ENCODE measurements around the gene ABCC9.

ABCC9 gene

GRCh38 chr12:21773806-21774205 is 167.4 kb downstream of the ABCC9 start:
- DNase-seq (ENCODE audit: low spot score): no peak

GRCh38 chr12:21773263-21773741 is 167.9 kb downstream of the ABCC9 start:
- no peak for DNase-seq (ENCODE audit: low spot score)

- DNase-seq (ENCODE audit: low spot score): no peak
These were observed 169.9 kb downstream of the ABCC9 start for GRCh38 chr12:21771311-21771710.

- no peak for DNase-seq (ENCODE audit: low spot score)
These were observed 171.9 kb downstream of the ABCC9 start for GRCh38 chr12:21769307-21769706.

GRCh38 chr12:21766403-21766802 is 174.8 kb downstream of the ABCC9 start:
- no peak for DNase-seq (ENCODE audit: low spot score)

GRCh38 chr12:21764950-21765349 is 176.3 kb downstream of the ABCC9 start:
- DNase-seq (ENCODE audit: low spot score): no peak

- DNase-seq (ENCODE audit: low spot score): no peak
These were observed 177.2 kb downstream of the ABCC9 start for GRCh38 chr12:21764065-21764464.

- no peak for DNase-seq (ENCODE audit: low spot score)
These were observed 177.7 kb downstream of the ABCC9 start for GRCh38 chr12:21763531-21763930.

GRCh38 chr12:21759737-21760136 is 181.5 kb downstream of the ABCC9 start:
- no peak for DNase-seq (ENCODE audit: low spot score)

GRCh38 chr12:21757735-21758134 is 183.5 kb downstream of the ABCC9 start:
- DNase-seq (ENCODE audit: low spot score): no peak

- DNase-seq (ENCODE audit: low spot score): no peak
These were observed 184.5 kb downstream of the ABCC9 start for GRCh38 chr12:21756699-21757098.

GRCh38 chr12:21751517-21751916 is 189.7 kb downstream of the ABCC9 start:
- no peak for DNase-seq (ENCODE audit: low spot score)

All from left forelimb (tissue), 1 donor.